Bronchial epithelial cell (primary cell): ENCODE results near the gene CYP4F2. TPM values are rescaled to one million over a fixed set of nuclear protein-coding genes. Genes with fewer than 3 reads are reported as not detected.

Experiments
- DNase-seq: peaks from one replicate; pipeline ENCODE4 v3.0.0-alpha.2; 2010; ENCODE audit warnings: low read depth
- FAIRE-seq: peaks from 2 replicates; lab custom pipeline; 2011; peaks lifted over from hg19 to GRCh38; lab: Jason Lieb, UNC
- H3K27me3 ChIP-seq: 2 replicates; pipeline ENCODE4 v1.5.1; 2011; ENCODE audit warnings: low read length; ENCODE audit not compliant: control insufficient read depth, insufficient read depth
- H3K36me3 ChIP-seq: 2 replicates; pipeline ENCODE4 v1.5.1; 2011; ENCODE audit warnings: low read length; ENCODE audit not compliant: control insufficient read depth, insufficient read depth
- H3K4me3 ChIP-seq: 2 replicates; pipeline ENCODE4 v1.5.1; 2011; ENCODE audit warnings: mild to moderate bottlenecking, low read depth, low read length, control low read depth
- total RNA-seq: library from RNA; depleted of rRNA; stranded (reverse); fragments of >200 nt; gene quantifications from 2 replicates; pipeline ENCODE4 v1.2.1, GENCODE V29; 2014
- TF ChIP-seq, protein P1 (sequence below): IDR thresholded peaks from 2 replicates; pipeline ENCODE4 v1.5.1; 2011; ENCODE audit warnings: mild to moderate bottlenecking, moderate library complexity, low read length, control low read depth, inconsistent platforms; ENCODE audit not compliant: insufficient read depth, severe bottlenecking

Gene CYP4F2
- total RNA-seq, 1 donor from 2014 or later: under 0.01 TPM

DNA sequence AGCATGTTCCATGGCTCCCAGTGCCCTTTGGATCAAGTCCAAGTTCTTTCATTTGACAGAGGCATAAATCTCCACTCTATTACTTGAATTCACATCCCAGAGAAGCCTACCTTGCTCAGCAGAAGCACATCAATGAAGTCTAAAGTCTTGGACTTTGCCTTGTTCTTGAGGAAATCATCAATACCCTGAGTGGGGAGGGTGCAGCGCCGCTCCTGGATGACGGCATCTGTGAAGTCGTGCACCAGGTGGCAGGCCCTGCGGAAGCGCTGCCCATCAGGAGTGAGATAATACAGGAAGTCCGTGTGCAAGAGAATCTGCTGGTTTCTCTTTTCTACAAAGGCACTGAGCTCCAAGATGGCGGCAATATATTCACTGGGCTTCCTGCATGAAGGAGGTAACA, 25.8 kb upstream of the CYP4F2 start:
- DNase-seq: no peak
- TF ChIP-seq, protein P1, sequence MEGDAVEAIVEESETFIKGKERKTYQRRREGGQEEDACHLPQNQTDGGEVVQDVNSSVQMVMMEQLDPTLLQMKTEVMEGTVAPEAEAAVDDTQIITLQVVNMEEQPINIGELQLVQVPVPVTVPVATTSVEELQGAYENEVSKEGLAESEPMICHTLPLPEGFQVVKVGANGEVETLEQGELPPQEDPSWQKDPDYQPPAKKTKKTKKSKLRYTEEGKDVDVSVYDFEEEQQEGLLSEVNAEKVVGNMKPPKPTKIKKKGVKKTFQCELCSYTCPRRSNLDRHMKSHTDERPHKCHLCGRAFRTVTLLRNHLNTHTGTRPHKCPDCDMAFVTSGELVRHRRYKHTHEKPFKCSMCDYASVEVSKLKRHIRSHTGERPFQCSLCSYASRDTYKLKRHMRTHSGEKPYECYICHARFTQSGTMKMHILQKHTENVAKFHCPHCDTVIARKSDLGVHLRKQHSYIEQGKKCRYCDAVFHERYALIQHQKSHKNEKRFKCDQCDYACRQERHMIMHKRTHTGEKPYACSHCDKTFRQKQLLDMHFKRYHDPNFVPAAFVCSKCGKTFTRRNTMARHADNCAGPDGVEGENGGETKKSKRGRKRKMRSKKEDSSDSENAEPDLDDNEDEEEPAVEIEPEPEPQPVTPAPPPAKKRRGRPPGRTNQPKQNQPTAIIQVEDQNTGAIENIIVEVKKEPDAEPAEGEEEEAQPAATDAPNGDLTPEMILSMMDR: no peak
- FAIRE-seq: no peak
- no peaks in the 10 kb centered on the region for H3K36me3 ChIP-seq
- H3K4me3 ChIP-seq: no peak overlapping the region
- H3K27me3 ChIP-seq: no peaks in the 10 kb centered on the region

DNA sequence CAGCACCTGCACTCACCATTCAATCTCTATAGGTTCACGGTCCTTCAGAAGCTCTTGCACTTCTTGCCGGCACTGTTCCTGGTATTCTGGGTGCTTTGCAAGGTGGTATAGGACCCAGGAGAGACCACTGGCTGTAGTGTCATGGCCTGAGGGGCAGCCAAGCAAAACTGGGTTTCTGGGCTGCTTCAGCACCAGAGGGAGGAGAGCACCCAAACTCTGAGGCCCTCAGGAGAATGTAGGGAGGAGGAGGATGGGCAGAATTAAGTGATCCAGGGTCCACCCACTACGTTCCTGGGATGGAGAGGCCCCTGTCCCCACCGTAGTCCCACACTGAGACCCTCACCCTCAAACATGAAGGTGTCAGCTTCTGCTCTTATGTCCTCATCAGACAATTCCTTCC, 24.1 kb upstream of the CYP4F2 start:
- Histone ChIP-seq H3K36me3 (no peaks in the 10 kb centered on the region), H3K4me3 (no peak overlapping the region), H3K27me3 (no peaks in the 10 kb centered on the region)
- FAIRE-seq (no peak), DNase-seq (no peak)
- TF ChIP-seq, protein P1: no peak

DNA sequence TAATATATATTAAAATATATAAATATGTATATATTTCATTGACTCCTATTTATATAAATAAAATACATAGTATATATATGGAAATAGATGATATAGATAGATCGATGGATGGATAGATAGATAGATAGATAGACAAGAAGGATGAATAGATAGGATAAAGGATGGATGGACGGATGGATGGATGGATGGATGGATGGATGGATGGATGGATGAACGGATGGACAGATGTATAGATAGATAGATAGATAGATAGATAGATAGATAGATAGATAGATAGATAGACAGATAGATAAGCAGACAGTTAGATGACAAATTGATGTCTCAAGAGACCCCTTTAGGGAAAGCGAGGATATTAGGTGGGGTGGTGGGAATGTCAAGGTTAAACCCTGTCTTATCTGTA, 21.4 kb upstream of the CYP4F2 start:
- TF ChIP-seq, protein P1: no peak
- H3K4me3 ChIP-seq: no peak overlapping the region
- no peaks in the 10 kb centered on the region for H3K27me3 ChIP-seq
- no peaks in the 10 kb centered on the region for H3K36me3 ChIP-seq
- DNase-seq (no peak), FAIRE-seq (no peak)

DNA sequence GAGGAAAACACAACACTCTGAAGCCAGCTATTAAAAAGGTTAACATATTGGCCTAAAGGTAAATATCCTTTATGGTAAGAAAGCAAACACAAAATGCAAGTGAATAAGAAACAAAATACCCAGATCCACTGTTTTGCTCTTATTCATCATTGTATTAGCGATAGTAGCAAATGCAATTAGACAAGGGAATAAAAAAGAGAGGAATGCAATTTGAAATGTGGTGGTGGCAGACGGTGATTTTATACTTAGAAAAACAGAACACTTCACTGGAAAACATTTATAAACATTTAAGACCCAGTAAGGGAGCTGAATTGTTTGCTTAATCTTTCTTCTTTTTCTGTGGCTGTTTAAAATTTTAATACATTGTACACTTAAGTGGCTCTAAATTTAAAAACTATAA, 17.2 kb upstream of the CYP4F2 start:
- Histone ChIP-seq H3K36me3 (no peaks in the 10 kb centered on the region), H3K4me3 (no peak overlapping the region), H3K27me3 (no peaks in the 10 kb centered on the region)
- DNase-seq (no peak), FAIRE-seq (no peak)
- TF ChIP-seq, protein P1: no peak

DNA sequence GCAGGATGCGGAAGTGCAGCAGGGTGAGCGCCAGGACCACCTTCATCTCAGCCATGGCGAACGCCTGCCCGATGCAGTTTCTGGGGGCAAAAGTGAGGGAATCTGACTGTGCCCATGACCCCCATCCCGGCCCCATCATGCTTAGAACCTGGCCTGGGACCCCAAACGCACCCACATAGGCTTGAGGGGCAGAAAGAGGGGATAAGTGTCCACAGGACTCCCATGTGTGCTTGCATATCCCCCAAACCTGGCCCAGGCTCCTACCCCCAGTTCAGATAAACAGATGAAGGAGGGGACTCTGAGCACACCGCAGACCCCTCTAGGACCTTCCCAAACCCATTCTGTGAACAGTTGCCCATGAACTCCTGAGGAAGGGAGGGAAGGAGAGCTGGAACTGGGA, 16.0 kb upstream of the CYP4F2 start:
- no peak for DNase-seq
- peak; percentile 40 for FAIRE-seq
- Histone ChIP-seq H3K4me3 (no peak overlapping the region), H3K27me3 (no peaks in the 10 kb centered on the region), H3K36me3 (no peaks in the 10 kb centered on the region)
- TF ChIP-seq, protein P1: no peak

DNA sequence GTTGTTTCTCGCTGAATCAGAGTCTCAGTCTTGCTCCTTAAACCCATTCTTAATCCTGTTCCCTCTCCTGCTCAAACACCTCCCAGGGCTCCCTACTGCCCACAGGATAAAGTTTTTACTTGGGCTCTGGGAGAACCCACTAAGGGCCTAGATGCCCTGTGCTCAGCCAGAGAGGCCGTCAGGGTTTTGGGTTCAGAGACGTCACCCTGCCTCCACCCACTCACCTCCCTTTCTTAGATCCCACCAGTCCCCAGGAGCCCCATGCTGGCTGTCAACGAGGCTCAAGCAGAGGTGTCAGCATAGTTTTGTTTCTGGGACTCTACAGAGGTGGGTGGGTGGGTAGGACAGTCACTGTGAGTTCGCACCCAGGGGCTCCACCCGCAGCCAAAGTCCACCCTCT, 15.5 kb upstream of the CYP4F2 start:
- Histone ChIP-seq H3K36me3 (no peaks in the 10 kb centered on the region), H3K4me3 (no peak overlapping the region), H3K27me3 (no peaks in the 10 kb centered on the region)
- no peak for DNase-seq
- TF ChIP-seq, protein P1: no peak
- no peak for FAIRE-seq
